Osteoblast (primary cell): Measurements from ENCODE around the gene EPRS1. TPM values are rescaled to one million over a fixed set of nuclear protein-coding genes. Genes with fewer than 3 reads are reported as not detected.

Experiments
- DNase-seq: peaks from one replicate; pipeline ENCODE4 v3.0.0; 2011; ENCODE audit warnings: low spot score, mixed read lengths; ENCODE audit not compliant: insufficient read length; ENCODE audit errors: missing footprints
- H2AFZ ChIP-seq: 2 replicates; pipeline ENCODE4 v1.6.0; 2011; ENCODE audit warnings: mild to moderate bottlenecking, low read length
- H3K27ac ChIP-seq: 2 replicates; pipeline ENCODE4 v1.5.1; 2011; ENCODE audit warnings: mild to moderate bottlenecking, low read depth, low read length, moderate library complexity
- H3K27me3 ChIP-seq: 2 replicates; pipeline ENCODE4 v1.6.0; 2012; ENCODE audit warnings: mild to moderate bottlenecking, control low read depth, inconsistent platforms, low read length, moderate library complexity; ENCODE audit not compliant: insufficient read depth
- H3K36me3 ChIP-seq: 2 replicates; pipeline ENCODE4 v1.5.1; 2011; ENCODE audit warnings: mild to moderate bottlenecking, low read length, control low read depth, moderate library complexity; ENCODE audit not compliant: insufficient read depth
- H3K4me1 ChIP-seq: 2 replicates; pipeline ENCODE4 v1.5.1; 2011; ENCODE audit warnings: mild to moderate bottlenecking, low read length, control low read depth, moderate library complexity; ENCODE audit not compliant: insufficient read depth
- H3K4me2 ChIP-seq: 2 replicates; pipeline ENCODE4 v1.6.0; 2011; ENCODE audit warnings: mild to moderate bottlenecking, low read length; ENCODE audit not compliant: insufficient read depth
- H3K4me3 ChIP-seq: fragments of 200-600 bp; sonication (generic); 3 replicates; pipeline ENCODE4 v1.5.1; 2012; ENCODE audit warnings: mild to moderate bottlenecking, low read length, inconsistent platforms; ENCODE audit not compliant: insufficient read depth
- H3K79me2 ChIP-seq: 2 replicates; pipeline ENCODE4 v1.6.0; 2012; ENCODE audit warnings: mild to moderate bottlenecking, low read length, control low read depth, inconsistent platforms; ENCODE audit not compliant: insufficient read depth
- H3K9me3 ChIP-seq: 2 replicates; pipeline ENCODE4 v1.5.1; 2011; ENCODE audit warnings: low read depth, low read length, control low read depth
- H4K20me1 ChIP-seq: 2 replicates; pipeline ENCODE4 v1.6.0; 2012; ENCODE audit warnings: mild to moderate bottlenecking, low read length, control low read depth; ENCODE audit not compliant: insufficient read depth
- total RNA-seq: library from RNA; depleted of rRNA; stranded (reverse); fragments of >200 nt; gene quantifications from 2 replicates; pipeline ENCODE4 v1.2.3, GENCODE V29; 2012
- TF ChIP-seq, protein P1 (sequence below): IDR thresholded peaks from 2 replicates; pipeline ENCODE4 v1.5.1; 2011; ENCODE audit warnings: mild to moderate bottlenecking, low read depth, low read length, moderate library complexity; ENCODE audit errors: extremely low read depth

The EPRS1 gene
- total RNA-seq, 1 donor, result 203 TPM

DNA sequence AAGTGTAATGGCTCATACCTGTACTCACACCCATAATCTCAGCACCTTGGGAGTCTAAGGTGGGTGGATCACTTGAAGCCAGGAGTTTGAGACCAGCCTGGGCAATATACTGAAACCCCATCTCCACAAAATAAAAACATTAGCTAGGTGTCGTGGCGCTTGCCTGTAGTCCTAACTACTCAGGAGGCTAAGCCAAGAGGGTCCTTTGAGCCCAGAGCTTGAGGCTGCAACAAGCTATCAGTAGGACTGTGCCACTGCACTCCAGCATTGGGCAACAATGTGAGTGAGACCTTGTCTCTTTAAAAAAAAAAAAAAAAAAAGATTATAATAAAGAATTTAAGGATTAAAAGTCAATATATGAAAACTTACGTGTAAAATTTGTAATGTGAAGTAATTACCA is 31.6 kb upstream of the EPRS1 start:
- H3K79me2 ChIP-seq, result peaks cover 5% of the 10 kb centered on the region
- H3K27me3 ChIP-seq, result no peaks in the 10 kb centered on the region
- no peaks in the 10 kb centered on the region for H4K20me1 ChIP-seq
- no peak overlapping the region for H3K4me2 ChIP-seq
- DNase-seq, result no peak
- H3K9me3 ChIP-seq, result no peaks in the 10 kb centered on the region
- no peak overlapping the region for H3K27ac ChIP-seq
- no peaks in the 10 kb centered on the region for H3K4me1 ChIP-seq
- H2AFZ ChIP-seq, result no peak overlapping the region
- TF ChIP-seq, protein P1, sequence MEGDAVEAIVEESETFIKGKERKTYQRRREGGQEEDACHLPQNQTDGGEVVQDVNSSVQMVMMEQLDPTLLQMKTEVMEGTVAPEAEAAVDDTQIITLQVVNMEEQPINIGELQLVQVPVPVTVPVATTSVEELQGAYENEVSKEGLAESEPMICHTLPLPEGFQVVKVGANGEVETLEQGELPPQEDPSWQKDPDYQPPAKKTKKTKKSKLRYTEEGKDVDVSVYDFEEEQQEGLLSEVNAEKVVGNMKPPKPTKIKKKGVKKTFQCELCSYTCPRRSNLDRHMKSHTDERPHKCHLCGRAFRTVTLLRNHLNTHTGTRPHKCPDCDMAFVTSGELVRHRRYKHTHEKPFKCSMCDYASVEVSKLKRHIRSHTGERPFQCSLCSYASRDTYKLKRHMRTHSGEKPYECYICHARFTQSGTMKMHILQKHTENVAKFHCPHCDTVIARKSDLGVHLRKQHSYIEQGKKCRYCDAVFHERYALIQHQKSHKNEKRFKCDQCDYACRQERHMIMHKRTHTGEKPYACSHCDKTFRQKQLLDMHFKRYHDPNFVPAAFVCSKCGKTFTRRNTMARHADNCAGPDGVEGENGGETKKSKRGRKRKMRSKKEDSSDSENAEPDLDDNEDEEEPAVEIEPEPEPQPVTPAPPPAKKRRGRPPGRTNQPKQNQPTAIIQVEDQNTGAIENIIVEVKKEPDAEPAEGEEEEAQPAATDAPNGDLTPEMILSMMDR, result no peak
- H3K4me3 ChIP-seq, result no peak overlapping the region
- peaks cover 9% of the 10 kb centered on the region for H3K36me3 ChIP-seq

DNA sequence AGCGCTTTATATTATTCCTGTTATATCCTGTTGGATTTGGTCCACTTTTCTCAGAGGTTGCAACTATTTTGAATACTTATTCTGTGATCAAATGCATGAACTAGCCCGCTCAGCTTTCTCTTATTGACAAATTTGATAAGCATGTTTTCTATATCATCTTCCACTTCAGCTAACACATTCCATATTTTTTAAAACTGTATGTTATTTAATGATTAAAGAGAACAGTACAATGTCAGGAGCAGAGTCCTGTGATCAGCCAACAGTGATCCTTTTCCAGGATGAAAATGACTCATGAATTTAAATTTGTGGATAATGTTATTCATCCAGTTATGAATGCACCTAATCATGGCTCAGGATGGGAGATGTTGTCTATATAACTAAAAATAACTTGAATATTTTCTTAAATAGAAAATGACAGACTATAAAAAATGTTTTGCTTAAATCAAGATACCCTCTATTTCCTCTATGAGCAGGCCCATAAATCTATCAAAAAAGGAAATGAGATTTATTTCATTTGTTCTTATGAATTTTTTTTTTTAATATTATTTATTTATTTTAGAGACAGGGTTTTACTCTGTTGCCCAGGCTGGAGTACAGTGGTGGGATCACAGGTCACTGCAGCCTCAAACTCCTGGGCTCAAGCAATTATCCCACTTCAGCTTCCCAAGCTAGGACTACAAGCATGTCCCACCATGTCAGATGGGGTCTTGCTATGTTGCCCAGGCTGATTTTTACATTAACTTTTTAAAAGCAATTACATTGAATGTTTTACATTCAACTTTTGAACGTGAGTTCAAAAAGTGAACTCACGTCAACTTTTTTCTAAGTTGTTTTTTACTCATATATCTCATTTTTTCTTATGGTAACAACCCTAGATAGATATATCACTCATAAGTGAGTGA is 30.8 kb upstream of the EPRS1 start:
- H3K79me2 ChIP-seq, result peaks cover 3% of the 10 kb centered on the region
- peaks cover 13% of the 10 kb centered on the region for H3K36me3 ChIP-seq

DNA sequence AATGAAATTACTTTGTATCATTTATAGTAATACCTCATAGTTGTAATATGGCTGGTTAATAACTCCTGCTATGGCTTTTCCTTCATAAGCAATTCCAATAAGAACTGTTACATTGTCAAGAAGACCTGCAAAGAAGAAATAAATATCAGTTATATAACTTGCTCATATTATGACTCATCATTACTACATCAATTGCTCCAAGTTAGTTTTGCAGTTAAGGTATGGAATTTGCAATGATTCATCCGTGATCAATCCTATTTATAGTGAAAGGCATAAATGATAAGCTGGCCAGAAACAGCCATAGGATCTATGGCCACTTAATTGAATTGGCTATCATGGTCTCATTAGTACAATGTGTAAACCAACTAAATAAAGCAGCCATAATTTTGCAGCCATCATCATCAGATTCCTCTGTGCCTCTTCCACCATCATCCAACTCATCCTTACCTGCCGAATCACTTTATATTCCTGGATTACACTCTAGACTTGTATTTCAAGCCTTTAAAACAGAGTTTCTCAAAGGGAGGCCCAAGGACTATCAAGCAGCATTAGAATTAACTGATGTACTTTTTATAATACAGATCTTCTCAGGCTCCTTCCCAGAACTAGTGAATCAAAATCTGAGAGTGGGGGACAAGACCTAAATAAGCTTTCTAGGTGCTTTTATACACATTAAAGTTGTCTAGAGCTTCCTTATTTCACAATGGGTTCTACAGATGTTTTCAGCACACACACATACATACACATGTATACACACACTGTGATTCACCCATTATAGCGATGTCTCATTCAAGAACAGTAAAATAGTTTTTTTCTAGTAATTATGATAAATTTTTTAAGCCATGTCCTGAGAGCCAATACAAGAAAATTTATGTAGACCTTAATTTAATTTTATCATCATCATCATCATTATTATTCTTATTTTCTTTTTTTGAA is 21.2 kb upstream of the EPRS1 start:
- TF ChIP-seq, protein P1, result no peak
- Histone ChIP-seq H3K4me1 (peaks cover 4% of the 10 kb centered on the region), H4K20me1 (no peaks in the 10 kb centered on the region), H3K27ac (no peak overlapping the region), H3K36me3 (peaks cover 28% of the 10 kb centered on the region), H3K27me3 (no peaks in the 10 kb centered on the region), H2AFZ (no peak overlapping the region), H3K4me2 (no peak overlapping the region), H3K4me3 (no peak overlapping the region), H3K9me3 (no peaks in the 10 kb centered on the region), H3K79me2 (no peaks in the 10 kb centered on the region)
- DNase-seq, result no peak

More for the DNA sequence above, 30.8 kb upstream of the EPRS1 start:
- TF ChIP-seq, protein P1, result no peak
- DNase-seq, result no peak
- H3K4me1 ChIP-seq, result no peaks in the 10 kb centered on the region
- no peaks in the 10 kb centered on the region for H4K20me1 ChIP-seq
- no peaks in the 10 kb centered on the region for H3K27me3 ChIP-seq
- H3K9me3 ChIP-seq, result no peaks in the 10 kb centered on the region
- H3K27ac ChIP-seq, result peak overlapping the region; percentile 33
- H2AFZ ChIP-seq, result no peak overlapping the region
- no peak overlapping the region for H3K4me3 ChIP-seq
- no peak overlapping the region for H3K4me2 ChIP-seq
